HT-29 (cell line): ENCODE data around the gene ATG16L2. TPM values are rescaled to one million over a fixed set of nuclear protein-coding genes. Genes with fewer than 3 reads are reported as not detected.
A peak's percentile ranks its signal among the peaks of the same experiment; 100 is the strongest.
"Not testable (repeated sequence)": the region's sequence is repeated elsewhere in the genome, so short reads cannot be mapped to it uniquely, and the experiment has no call there.

ENCODE experiments used
- DNase-seq: peaks from one replicate; pipeline ENCODE4 v3.0.0-alpha.2; 2015; ENCODE audit warnings: low spot score
- total RNA-seq: library from RNA; depleted of rRNA; stranded (reverse); fragments of >200 nt; shearing (Covaris generic); gene quantifications from 2 replicates; pipeline ENCODE4 v1.2.3, GENCODE V29; 2014

The ATG16L2 gene
- total RNA-seq, 1 experiment from 2014 or later: 11.4 TPM

DNA sequence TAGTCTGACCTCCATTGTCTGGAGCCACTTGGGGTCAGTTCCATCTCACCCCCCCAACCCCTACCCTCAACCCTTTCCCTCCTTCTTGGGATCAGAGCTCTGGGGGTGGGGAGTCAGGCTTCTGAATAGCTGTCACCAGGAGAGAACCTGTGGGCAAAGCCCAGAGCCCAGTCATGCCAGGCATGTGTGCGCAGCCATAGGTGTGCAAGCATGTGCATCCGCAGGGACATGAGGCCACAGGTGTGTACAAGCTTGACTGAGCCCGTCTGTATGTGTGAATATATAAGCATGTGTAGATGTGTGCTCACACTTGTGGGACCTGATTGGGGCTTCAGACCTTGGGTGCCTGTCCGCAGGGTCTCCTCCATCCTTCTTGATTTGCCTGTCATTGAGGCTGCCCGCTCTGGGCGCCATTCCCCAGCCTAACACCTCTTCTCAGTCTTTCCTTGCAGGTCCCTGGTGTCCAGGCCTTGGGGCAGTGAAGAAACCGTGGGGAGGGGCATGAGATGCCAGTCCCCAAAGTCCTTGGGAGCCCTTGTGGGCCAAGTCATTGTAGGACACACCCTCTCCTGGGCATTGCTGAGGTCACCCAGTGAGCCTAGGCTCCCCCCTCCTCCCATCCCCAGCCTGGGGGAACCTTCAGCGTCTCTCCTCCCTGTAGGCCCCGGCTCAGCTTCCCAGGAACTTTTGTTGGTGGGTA lies 9.0 kb downstream of the ATG16L2 start:
- DNase-seq: no peak

DNA sequence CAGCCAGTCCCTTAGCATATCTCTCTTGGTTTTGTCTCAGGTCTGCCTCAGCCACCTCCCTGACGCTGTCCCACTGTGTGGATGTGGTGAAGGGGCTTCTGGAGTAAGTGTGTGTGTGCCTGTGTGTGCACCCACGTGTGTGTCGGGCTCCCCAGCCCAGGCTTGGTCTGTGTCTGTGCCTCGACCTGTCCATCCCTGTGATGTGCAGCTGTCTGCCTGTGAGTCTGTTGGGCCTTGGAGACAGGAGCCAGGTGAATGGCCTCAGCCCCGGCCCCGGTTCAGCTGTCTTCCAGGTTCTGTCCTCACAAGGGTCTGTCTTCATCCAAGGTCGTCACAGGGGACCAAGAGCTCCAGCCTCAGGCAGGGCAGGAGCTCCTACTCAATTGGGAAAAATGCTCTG lies 9.8 kb downstream of the ATG16L2 start:
- no peak for DNase-seq

DNA sequence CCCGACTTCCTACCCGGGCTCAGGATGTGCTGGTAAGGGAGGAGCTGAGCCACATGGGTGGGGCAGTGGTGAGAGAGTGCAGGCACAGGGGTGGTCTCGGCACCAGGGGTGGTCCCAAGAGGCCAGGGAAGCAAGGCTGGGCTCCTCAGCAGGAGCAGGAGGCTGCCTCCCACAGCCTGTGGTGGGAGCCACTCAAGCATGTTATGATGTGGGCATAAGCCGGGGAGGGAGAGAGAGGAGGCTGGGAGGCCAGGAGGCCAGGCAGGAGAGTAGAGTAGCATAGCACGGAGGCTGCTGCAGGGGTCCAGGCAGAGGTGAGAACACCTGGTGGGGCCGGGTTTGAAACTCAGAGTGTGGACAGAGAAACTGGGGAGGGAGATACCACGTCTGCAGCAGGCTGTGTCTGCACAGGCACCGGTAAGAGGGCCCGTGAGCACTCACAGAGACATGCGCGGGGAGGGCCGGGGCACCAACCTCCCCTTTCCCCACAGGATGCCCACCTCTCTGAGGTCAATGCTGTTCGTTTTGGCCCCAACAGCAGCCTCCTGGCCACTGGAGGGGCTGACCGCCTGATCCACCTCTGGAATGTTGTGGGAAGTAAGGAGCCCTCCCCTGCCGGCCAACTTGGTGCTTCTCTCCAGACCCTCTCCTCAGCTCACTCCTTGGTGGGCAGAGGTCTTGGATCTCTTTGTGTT lies 10.7 kb downstream of the ATG16L2 start:
- no peak for DNase-seq

DNA sequence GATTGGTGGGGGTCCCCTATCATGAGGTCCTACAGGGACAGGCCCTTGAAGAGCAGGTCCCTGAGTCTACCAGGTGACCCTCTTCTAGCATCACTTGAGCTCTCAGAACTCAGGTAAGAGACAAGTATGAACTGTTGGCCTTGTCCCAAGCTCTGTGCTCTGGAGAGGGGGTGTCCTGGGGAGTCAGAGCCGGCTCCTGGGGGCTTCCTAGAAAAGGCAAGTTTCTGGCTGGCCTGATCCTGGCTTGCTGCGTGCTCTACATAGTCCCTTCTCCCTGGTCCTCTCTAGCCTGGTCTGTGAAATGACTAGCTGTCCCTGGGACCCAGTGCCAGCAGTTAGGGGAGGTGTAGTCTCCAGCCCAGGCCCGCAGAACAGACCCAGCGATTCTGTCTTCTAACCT lies 11.4 kb downstream of the ATG16L2 start:
- no peak for DNase-seq

DNA sequence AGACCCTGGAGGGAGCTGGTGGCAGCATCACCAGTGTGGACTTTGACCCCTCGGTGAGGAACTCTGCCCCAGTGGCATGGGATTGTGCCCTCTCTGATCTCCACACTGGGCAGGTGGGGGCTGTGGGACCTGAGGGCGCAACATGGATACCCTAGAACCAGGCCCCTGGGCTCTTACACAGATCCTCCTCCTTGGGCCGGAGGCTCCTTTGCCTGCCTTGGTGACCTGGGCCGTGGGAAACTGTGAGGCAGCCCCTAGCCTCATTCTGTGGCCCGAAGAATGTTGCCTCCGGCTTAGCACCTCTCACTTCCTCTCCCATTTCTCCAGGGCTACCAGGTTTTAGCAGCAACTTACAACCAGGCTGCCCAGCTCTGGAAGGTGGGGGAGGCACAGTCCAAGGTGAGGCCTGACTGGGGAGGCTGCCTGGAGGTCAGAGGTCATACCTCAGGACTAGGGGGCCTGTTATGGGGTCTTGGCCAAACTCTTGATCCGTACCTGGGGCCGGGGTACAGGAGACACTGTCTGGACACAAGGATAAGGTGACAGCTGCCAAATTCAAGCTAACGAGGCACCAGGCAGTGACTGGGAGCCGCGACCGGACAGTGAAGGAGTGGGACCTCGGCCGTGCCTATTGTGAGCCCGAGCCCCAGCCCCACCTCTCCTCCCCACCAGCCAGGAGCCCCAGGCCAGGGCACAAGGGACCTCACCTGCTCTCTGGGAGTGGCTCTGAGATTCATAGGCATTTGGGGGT lies 12.2 kb downstream of the ATG16L2 start:
- DNase-seq: no peak

DNA sequence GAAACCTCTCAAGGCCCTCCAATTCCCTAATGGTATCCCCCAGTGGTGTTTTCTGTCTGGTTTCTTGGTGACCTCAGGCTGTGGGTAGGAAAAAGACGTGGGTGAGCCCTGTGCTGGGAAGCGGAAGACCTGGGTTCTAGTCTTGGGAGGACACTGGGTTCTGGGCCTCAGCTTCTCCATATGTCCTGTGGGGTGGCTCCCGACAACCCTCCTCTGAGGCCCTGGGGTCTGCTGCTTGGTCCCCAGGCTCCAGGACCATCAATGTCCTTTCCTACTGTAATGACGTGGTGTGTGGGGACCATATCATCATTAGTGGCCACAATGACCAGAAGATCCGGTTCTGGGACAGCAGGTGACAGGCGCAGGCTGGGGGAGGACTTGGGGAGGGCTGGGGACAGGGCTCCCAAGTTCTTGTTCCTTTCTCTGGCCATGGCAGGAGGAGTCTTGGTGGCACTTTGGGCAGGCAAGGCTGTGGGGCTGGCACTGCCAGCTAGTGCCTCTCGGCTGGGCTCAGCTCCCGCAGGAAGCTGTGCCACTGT lies 12.8 kb downstream of the ATG16L2 start:
- no peak for DNase-seq

DNA sequence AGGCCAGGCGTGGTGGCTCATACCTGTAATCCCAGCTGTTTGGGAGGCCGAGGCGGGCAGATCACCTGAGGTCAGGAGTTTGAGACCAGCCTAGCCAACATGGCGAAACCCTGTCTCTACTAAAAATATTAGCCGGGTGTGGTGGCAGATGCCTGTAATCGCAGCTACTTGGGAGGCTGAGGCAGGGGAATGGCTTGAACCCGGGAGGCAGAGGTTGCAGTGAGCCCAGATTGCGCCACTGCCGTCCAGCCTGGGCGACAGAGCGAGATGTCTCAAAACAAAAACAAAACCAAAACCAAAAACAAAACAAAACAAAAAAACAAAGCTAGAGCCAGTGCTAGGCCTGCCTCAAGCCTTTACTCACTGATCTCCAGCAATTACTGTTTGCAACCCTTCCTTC lies 13.4 kb downstream of the ATG16L2 start:
- DNase-seq: not testable (repeated sequence)

DNA sequence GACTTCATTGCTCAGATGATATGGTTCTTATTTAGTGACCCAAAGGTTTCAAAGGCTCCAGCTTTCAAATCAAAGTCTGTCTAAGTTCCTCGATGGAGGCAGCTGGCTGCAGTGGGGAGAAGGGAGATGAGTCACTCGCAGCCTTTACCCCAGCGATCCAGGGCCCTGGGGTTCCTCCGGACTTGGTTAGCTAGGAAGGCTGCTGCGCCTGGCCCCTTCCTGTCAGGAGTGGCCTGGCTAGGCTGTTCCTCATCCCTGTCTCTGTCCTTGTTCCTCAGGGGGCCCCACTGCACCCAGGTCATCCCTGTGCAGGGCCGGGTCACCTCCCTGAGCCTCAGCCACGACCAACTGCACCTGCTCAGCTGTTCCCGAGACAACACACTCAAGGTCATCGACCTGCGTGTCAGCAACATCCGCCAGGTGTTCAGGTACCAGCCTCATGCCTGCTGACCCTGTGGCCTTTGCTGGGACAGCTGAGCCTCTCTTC lies 13.9 kb downstream of the ATG16L2 start:
- DNase-seq: peak; percentile 40

DNA sequence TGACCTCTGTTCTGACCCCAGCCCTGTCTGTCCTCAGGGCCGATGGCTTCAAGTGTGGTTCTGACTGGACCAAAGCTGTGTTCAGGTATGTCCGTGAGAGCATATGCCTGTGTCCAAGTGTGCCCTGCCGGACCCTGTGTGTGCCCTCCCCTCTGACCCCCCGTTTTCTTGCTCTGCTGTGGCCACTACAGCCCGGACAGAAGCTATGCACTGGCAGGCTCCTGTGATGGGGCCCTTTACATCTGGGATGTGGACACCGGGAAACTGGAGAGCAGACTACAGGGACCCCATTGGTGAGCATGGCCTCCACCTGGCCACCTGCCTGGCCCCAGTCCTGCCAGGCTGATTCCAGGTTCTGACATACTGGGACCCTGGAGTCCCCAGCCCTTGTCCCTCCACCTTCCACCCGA lies 14.5 kb downstream of the ATG16L2 start:
- no peak for DNase-seq

DNA sequence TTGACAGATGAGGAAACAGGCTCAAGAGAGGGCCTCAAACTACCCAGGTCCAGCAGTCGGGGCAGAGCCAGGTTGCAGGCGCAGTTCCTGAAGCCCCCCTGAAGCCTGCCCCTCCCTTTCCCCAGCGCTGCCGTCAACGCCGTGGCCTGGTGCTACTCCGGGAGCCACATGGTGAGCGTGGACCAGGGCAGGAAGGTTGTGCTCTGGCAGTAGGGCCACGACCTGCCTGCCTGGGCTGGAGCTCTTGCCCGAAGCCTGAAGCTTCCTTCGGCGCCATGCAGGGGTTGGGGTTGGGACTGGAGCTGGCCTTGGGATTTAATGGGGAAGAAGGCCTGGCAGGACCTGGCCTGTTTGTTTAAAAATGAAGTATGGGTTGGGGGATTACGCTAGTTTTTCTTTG lies 15.0 kb downstream of the ATG16L2 start:
- DNase-seq: no peak

DNA sequence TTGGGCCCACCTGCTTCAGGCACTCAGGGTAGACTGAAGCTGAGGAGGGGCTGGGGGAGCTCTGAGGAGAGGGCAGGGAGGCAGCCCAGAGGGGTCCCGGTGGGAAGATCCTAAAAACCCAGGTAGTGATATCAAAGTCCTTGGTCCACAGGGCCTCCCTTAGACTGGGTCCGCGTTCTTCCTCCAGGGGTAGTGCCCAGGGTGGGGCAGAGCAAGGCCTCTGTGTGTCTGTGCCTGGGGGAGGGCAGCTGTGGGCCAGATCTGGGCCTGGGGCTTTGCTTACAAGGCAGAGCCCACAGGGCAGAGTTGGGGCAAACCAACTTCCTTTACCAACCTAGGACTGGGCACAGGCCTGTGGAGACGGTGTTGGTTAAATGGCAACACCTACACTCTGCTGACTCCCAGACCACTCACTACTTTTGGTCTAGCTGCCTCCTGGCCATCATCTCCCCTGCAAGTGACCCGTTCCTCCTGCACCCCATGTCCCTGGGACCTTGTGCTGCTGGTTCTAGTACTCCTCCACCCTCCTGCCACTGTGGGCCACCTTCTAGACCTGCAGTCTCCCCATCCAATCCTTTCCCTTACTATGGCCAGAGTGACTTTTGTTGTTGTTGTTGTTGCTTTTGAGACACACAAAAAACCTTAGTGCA lies 15.8 kb downstream of the ATG16L2 start:
- DNase-seq: no peak

DNA sequence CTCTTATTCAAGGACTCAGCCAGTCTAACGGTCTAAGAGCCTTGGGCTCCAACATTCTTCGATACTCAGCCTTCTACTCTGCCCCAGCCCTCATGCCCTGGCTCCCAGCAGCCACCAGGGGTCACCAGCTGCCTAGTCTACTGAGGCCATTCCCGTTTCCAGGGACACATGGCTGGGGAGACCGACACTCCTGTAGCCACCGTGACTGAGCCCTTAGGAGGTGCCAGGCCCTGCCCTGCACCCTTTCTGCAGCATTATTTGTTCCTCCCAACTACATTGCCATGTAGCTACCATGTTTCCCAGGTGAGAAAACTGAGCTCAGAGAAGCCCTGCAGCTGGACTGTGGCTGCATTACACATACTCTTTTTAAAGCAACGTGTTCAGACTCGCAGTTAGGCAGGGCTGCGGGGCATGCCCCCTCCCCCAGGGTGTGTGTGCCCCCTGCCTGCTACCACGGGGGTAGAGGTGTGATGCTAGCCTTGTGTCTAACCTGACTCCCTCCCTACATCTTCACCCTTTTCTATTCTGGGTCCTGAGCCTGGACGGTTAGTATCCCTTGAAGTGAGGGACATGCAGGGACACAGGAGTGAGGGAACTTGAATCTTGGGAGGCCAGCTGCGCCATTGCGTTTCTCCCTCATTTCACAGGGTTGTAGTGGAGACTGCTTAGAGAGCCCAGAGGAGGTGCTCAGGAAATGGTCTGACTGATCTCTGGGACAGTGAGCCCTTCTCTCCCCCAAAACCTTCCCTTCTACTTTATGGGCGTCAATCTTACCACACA lies 17.5 kb downstream of the ATG16L2 start:
- peak; percentile 96 for DNase-seq

DNA sequence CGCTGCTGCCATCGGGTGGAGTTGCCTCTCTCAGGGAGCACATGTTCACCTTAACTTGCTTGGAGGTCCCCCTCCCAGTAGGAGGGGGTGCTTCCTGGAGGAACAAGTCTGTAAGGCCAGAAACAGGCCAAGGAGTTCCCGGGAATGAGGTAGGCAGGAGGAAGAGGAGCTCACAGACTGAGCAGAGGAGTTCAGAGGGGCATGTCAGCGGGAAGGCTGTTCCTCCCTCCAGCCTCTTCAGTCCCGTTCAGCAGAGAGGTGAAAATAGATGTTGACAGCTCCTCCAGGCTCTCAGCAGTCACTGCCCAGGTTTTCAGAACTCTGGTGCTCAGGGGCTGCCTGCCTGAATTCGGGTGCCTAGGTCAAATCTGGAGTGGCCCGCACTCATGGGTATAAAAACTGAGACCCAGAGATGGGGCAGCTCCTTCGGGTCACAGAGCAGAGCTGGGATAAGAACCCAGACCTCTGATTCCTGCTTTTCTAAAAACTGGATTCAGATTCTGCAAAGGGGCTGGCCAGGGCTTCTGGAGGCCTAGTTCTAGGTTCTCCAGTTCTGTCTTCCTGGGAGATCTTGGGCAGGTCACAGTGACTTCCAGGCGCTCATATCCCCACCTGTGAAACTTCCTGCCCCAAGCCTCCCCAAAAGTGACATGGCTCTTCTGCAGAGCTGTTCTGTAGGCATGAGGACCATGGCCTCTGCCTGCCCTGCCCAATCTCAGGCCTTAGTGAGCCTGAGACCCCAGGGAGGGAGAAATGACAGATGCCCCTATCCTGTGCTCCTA lies 18.3 kb downstream of the ATG16L2 start:
- DNase-seq: no peak

DNA sequence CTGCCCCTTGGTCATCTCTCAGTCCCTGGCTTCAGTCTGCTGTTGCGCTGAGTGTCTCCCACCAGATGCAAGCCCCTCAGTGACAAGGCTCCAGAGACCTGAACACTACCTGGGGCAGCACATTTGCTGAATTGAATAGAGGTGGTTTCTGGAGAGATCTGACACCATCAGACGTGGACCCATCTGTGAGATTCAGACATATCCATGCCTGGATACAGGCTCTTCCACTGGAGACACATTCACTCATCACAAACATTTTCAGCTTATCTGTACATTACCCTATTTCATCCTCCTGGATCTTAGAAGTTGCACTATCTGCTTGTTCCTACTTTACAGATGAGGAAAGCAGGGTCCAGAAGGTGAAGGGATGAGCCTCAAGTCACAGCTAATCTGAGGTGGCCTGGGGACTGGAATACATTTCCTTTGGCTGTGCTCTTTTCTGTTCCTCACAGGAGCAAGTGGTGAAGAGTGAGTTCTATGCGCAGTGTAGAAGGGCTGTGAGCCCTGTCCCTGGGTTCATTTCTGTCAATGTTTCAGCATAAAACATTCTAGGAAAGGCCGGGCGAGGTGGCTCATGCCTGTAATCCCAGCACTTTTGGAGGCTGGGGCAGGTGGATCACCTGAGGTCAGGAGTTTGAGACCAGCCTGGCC lies 19.0 kb downstream of the ATG16L2 start:
- DNase-seq: no peak

DNA sequence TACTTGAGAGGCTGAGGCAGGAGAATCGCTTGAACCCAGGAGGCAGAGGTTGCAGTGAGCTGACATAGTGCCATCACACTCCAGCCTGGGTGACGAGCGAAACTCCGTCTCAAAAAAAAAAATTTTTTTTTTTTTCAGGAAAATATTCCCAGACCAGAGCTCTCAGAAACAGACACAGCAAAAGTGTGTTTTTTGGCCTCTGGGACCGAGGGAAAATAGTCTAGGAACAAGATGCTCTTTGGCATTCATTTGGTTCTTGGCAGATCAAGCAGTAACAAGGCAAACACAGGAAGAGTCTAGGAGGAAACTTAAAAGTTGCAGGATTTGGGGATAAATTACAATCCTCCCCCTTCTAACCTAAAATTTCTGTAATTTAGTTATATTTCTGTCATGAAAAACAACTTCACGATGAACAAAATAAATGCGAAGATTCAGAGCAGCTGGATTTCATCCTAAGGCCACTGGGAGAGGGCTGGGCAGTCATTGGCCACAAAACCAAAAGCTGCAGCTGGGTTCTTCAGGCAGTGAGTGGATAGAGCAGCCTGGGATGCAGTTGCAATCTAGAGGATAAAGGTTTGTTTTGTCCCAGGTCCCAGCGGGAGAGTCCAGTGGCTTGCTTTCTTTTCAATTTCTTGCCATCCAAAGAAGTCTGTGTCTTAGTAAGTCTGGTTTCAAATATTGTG lies 19.7 kb downstream of the ATG16L2 start:
- DNase-seq: no peak

DNA sequence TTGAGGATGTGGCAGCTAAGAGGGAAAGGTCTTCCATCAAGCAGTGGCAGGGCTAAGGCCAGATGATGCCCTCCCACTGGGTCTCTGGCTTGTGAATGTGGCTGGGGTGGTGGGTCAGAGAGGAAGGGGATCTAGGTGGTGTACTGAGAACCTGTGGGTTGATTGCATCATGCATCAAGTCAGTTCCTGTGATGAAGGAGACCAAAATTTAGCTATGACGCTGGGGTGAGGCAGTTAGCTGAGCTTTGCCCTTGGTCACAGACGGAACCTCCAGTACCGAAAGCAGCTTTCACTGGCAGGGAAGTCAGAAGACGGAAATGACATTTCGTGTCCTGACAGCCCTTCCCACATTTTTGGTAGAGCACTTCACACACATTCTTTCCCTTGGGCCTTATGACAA lies 20.7 kb downstream of the ATG16L2 start:
- no peak for DNase-seq

DNA sequence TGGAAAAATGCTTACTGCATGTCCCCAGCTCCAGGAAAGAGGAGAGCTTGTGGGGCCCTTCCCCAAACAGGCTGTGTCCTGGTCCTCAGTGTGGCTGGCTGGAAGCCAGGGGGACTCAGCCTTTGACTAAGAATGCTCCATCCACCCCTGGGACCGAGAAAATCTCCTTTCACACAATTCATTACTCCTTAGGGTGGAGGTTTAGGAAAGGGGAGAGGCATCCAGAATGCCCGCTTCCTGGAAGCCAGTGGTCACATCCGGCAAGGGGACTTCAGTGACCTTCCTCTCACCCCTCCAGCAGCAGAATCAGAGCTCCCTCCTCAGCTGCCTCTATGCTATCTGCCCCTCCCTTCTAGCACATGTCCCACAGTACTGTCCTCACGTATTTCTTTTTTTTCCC lies 21.9 kb downstream of the ATG16L2 start:
- DNase-seq: no peak

DNA sequence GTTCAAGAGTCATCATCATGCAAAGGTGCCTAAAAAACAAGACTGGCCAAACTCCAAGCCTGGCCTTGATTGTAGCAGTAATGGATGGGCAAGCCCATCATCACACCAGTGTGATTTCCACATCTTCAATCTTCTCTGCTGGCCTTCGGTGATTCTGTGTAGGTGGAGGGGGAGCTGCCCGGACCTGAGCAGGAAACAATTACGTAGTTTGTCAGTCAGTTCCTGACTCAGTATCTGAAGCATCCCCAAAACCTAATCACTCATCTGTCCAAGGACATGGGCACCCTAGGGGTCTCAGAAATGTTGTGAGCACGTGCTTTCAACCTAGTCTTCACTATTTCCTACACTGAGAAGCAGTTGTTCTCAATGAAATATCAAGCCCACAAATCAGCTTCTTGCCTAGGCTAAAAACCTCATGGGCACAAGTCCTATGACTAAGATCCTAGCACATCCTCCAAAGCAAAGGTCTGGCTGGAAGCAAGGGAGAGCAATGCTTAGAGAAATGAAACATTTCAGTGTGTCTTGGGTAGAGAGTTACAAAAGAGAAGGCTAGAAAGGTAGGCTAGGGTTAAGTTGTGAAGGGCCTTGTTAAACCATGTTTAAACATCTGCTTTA lies 24.6 kb downstream of the ATG16L2 start:
- DNase-seq: no peak

DNA sequence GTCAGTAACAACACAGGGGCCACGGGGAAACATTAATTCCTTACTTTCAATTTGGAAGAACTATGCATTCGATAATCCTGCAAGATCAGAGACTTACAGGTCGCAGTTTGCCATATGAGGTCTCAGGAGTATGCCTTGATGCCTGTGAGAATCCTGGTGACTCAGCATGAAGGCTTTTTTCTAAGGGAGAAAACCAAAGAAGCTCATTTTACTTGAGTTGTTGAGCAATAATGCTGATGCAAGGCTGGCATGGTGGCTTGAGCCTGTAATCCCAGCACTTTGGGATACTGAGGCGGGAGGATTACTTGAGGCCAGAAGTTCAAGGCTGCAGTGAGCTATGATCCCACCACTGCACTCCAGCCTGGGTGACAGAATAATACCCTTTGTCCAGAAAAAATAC lies 26.6 kb downstream of the ATG16L2 start:
- DNase-seq: no peak
